GM21526 (cell line): ENCODE data around the gene NAA16.
"Not testable (repeated sequence)": the region's sequence is repeated elsewhere in the genome, so short reads cannot be mapped to it uniquely, and the experiment has no call there.

Experiments
- ATAC-seq: cut with Tn5 transposase; IDR thresholded peaks from one replicate; pipeline ENCODE4 v1.9.1; 2021; ENCODE audit warnings: moderate library complexity; ENCODE audit not compliant: unreplicated experiment, low FRiP score

NAA16 gene

GRCh38 chr13:41403983-41404382 lies 92.9 kb downstream of the NAA16 start:
- ATAC-seq = no peak

- no peak for ATAC-seq
Measured at GRCh38 chr13:41405367-41405766, 94.3 kb downstream of the NAA16 start.

GRCh38 chr13:41407380-41407779 lies 96.3 kb downstream of the NAA16 start:
- no peak for ATAC-seq

- ATAC-seq = no peak
Measured at GRCh38 chr13:41408121-41408520, 97.1 kb downstream of the NAA16 start.

GRCh38 chr13:41408746-41409145 lies 97.7 kb downstream of the NAA16 start:
- ATAC-seq = no peak

- no peak for ATAC-seq
Measured at GRCh38 chr13:41409611-41410010, 98.5 kb downstream of the NAA16 start.

GRCh38 chr13:41411060-41411459 lies 100.0 kb downstream of the NAA16 start:
- ATAC-seq = no peak

GRCh38 chr13:41411522-41411921 lies 100.5 kb downstream of the NAA16 start:
- ATAC-seq = no peak

GRCh38 chr13:41413872-41414271 lies 102.8 kb downstream of the NAA16 start:
- ATAC-seq = no peak

- ATAC-seq = no peak
Measured at GRCh38 chr13:41416276-41416675, 105.2 kb downstream of the NAA16 start.

- no peak for ATAC-seq
Measured at GRCh38 chr13:41418027-41418426, 107.0 kb downstream of the NAA16 start.

GRCh38 chr13:41418731-41419130 lies 107.7 kb downstream of the NAA16 start:
- no peak for ATAC-seq

- ATAC-seq = no peak
Measured at GRCh38 chr13:41419206-41419605, 108.1 kb downstream of the NAA16 start.

GRCh38 chr13:41420146-41420545 lies 109.1 kb downstream of the NAA16 start:
- no peak for ATAC-seq

- ATAC-seq = not testable (repeated sequence)
Measured at GRCh38 chr13:41421330-41421729, 110.3 kb downstream of the NAA16 start.

- not testable (repeated sequence) for ATAC-seq
Measured at GRCh38 chr13:41421983-41422382, 110.9 kb downstream of the NAA16 start.

GRCh38 chr13:41423259-41423658 lies 112.2 kb downstream of the NAA16 start:
- ATAC-seq = not testable (repeated sequence)

GRCh38 chr13:41424675-41425074 lies 113.6 kb downstream of the NAA16 start:
- ATAC-seq = not testable (repeated sequence)

GRCh38 chr13:41426047-41426446 lies 115.0 kb downstream of the NAA16 start:
- no peak for ATAC-seq
